Sigmoid colon (tissue), 3 donors: ENCODE results near the gene TRAFD1.
"Not testable (repeated sequence)": the region's sequence is repeated elsewhere in the genome, so short reads cannot be mapped to it uniquely, and the experiment has no call there.

Experiments used
- POLR2A ChIP-seq, 2 donors: fragments of 450-650 bp; IDR thresholded peaks; one replicate each; pipeline ENCODE4 v1.6.1; 2016; ENCODE audit warnings: antibody characterized with exemption in 2 of 2, mild to moderate bottlenecking in 2 of 2, moderate library complexity in 2 of 2
- TF ChIP-seq, protein P1 (sequence below), 4 experiments: fragments of 450-650 bp in 3 of 4; fragments of 200-600 bp in 1 of 4; IDR thresholded peaks; one replicate each; pipeline ENCODE4 v1.5.1; 2016 to 2019; ENCODE audit warnings: antibody characterized with exemption in 4 of 4, mild to moderate bottlenecking in 3 of 4, moderate library complexity in 2 of 4

DNA sequence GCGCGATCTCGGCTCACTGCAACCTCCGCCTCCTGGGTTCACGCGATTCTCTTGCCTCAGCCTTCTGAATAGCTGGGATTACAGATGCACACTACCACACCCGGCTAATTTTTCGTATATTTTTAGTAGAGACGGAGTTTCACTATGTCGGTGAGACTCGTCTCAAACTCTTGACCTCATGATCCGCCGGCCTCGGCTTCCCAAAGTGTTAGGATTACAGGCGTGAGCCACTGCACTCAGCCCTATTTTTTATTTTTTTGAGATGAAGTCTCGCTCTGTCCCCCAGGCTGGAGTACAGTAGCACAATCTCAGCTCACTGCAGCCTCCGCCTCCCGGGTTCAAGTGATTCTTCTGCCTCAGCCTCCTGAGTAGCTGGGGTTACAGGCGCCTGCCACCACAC is 22.6 kb upstream of the TRAFD1 start:
- TF ChIP-seq POLR2A (IDR thresholded peaks at IDR 0.05) = not testable (repeated sequence)
- TF ChIP-seq, protein P1, sequence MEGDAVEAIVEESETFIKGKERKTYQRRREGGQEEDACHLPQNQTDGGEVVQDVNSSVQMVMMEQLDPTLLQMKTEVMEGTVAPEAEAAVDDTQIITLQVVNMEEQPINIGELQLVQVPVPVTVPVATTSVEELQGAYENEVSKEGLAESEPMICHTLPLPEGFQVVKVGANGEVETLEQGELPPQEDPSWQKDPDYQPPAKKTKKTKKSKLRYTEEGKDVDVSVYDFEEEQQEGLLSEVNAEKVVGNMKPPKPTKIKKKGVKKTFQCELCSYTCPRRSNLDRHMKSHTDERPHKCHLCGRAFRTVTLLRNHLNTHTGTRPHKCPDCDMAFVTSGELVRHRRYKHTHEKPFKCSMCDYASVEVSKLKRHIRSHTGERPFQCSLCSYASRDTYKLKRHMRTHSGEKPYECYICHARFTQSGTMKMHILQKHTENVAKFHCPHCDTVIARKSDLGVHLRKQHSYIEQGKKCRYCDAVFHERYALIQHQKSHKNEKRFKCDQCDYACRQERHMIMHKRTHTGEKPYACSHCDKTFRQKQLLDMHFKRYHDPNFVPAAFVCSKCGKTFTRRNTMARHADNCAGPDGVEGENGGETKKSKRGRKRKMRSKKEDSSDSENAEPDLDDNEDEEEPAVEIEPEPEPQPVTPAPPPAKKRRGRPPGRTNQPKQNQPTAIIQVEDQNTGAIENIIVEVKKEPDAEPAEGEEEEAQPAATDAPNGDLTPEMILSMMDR (IDR thresholded peaks at IDR 0.05) = not testable (repeated sequence)
